HG03565 (cell line): ENCODE data around the gene LDLRAD2.

Experiments used
- ATAC-seq: cut with Tn5 transposase; IDR thresholded peaks from one replicate; pipeline ENCODE4 v1.9.1; 2021; ENCODE audit warnings: mild to moderate bottlenecking, moderate library complexity; ENCODE audit not compliant: unreplicated experiment

Gene LDLRAD2

DNA sequence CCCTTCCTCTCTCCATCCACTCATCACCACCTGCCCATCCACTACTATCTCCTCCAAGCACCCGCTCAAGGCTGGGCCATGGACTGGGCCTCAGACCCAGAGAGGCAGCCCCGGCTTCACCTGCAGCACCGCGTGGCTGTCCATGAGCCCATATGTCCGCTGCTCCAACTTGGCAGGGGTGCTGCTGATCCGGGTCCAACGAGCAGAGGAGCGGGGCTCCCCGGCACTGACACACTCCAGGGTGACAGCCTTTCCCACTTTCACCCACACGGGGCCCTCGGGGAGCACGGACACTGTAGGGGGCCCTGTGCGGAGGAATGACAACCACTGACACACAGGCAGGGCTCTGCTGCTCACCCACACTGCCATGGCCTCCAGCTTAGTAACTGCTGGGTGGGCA, 28.9 kb downstream of the LDLRAD2 start:
- no peak for ATAC-seq

GRCh38 chr1:21841852-21842466, 29.9 kb downstream of the LDLRAD2 start:
- no peak for ATAC-seq

DNA sequence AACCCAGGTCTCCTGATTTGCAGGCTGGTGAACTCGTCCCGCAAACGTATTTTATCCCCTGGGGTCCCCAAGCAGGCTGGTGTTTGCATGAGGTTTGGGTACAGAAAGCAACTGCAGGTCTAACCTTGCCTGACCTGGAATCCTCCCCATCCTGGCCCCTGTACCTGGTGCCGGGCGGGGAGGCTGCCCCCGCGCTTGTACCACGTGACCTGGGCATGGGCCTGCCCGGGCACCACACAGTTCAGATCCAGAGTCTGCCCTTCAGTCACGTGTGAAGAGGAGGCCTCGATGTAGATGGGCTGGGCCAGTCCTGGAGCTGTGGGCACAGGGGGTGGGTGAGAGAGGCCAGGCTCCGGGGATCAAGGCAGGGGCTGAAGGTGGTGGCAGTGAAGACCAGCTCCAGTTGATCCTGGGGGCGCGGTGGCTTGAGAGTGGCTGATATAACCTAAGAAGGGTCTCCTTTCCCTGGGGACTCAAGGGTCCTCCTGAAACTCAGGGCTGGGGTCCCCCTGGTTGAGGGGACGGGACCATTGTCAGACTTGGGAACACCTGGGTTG, 30.6 kb downstream of the LDLRAD2 start:
- no peak for ATAC-seq

- ATAC-seq = no peak
Measured at GRCh38 chr1:21843208-21843607, 31.1 kb downstream of the LDLRAD2 start.

DNA sequence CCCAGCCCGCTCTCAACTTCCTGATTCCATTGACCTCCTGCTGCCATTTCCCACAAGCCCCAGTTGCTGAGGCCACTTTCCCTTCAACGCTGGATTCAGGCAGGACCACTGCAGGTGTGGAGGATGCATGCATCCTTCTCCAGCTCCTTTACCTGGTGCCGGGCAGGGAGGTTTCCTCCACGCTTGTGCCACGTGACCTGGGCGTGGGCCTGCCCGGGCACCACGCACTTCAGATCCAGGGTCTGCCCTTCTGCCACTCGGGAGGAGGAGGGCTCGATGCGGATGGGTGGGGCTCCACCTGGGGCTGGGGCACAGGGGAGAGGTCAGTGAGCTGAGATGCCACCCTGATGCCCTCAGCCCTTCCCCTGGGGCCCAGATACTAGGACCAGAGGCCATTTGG, 31.9 kb downstream of the LDLRAD2 start:
- no peak for ATAC-seq

DNA sequence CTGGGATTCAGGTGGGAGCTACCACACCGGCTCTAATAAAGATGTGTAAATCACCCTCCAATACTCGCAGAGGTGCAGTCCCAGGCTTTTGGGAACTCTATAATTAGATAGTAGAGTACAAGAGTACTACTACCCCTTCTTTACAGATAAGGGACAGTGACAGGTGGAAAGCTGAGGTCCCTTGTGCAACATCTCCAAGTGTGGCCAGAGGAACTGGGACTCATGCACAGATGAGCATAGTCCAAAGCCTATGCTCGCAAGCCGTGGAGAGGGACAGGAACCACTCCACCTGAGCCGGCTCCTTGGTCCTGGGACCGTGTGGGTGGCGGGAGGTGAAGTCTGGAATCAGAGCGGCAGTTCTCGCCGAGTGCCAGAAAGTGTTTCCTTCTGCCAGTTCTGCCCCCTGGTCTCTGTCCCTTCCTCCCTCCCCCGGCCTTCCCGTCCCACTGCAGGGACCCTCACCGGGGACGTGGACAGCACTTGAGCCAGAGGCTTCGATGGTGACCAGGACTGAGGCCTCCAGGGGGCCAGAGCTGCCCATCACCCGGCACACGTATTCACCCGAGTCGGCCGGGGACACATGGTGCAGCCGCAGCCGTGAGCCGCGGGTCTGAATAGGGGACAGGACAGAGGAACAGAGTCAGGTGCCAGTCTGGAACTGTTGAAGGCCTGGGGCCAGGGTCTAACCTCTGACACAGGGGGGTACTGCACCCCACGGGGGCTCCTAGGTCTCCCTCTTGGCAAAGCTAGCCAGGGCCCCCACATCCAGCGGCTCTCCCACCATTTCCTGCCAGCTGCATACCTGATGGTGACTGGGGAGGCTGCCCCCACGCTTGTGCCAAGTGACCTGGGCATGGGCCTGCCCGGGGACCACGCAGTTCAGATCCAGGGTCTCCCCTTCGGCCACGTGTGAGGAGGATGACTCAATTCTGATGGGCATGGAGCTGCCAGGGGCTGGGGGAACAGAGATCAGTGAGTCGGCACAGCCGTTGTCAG, 33.9 kb downstream of the LDLRAD2 start:
- no peak for ATAC-seq

DNA sequence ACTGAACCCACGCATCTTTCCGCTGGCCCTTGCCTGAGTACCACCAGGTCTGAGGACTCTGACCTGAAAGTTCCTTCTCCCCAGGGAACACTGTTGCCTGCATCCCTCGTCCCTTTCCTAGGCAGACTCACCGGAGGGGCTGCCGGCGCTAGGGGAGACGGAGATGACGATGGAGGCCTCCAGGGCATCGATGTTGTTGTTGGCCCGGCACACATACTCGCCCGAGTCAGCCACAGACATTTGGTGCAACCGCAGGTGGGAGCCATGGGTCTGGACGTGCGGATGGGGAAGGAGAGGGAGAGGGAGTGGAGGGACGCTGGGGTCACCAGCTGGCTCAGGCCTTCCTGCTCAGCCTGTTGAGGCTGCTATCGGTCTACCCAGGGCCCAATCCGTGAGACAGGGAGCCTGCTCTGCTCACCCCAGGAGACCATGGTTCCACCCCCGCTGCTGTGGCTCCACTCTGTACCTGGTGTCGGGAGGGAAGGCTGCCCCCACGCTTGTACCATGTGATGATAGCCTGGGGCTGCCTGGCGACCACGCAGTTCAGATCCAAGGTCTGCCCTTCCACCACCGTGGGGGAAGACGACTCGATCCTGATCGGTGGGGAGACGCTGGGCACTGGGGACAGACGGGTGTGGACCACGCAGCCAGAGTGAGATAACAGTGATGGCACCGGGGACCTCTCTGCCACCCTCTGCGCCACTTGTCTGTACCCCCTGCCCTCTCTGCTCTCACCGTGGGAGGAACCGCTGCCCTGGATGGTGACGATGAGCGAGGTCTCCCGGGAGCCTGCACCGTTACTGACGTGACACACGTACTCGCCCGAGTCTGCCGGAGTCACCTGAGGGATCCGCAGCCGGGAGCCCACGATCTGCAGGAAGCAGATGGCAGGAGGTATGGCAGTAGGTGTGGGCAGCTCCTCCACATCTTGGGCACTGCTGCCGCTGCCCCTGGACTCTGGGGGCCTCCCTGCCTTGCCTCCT, 35.4 kb downstream of the LDLRAD2 start:
- no peak for ATAC-seq

- no peak for ATAC-seq
Measured at GRCh38 chr1:21848524-21849174, 36.6 kb downstream of the LDLRAD2 start.

GRCh38 chr1:21849909-21850576, 38.0 kb downstream of the LDLRAD2 start:
- ATAC-seq = no peak

GRCh38 chr1:21851430-21852250, 39.6 kb downstream of the LDLRAD2 start:
- no peak for ATAC-seq

GRCh38 chr1:21852282-21853130, 40.4 kb downstream of the LDLRAD2 start:
- ATAC-seq = no peak

DNA sequence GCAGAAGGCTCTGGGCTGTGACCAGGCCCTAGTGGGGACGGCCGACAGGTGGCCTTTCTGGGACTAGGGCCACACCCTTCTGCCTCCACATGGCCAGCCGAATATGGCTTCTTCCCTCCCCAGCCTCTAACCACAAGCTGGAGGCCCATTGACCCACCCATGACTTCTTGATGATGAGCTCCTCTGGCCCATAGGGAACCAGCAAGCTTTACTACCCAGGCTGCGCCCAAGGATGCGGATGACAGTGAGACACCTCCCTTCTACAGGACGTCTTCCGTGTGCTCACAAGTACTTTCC, 41.0 kb downstream of the LDLRAD2 start:
- ATAC-seq = no peak

DNA sequence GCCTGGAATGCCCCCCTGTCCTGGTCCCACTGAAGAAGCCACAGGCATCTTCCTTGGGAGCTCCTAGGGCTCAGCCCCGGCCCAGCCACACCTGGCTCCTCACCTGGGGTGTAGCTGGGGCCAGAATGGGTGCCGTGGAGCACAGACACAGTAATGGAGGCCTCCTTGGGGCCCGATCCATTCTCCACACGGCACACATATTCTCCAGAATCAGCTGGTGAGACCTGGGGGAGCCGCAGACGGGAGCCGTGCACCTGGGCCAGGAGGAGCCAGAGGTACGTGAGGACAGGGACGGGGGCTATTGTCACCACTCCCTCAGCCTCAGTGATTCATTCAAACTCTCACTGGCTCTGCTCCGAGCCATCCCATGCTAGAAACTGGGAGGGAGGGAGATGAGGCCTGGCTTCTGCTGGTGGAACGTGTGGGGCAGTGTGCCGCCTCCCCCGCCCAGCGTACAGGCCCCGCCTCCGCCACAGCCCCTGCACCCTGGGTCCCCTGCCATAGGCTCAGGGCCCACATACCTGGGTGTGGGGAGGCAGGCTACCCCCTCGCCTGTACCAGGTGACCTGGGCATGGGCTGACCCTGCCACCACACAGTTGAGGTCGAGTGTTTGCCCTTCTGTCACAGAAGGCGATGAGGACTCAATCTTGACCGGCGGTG, 42.2 kb downstream of the LDLRAD2 start:
- no peak for ATAC-seq

GRCh38 chr1:21854751-21855131, 42.7 kb downstream of the LDLRAD2 start:
- ATAC-seq = no peak

GRCh38 chr1:21855257-21856096, 43.4 kb downstream of the LDLRAD2 start:
- no peak for ATAC-seq

GRCh38 chr1:21857142-21857839, 45.2 kb downstream of the LDLRAD2 start:
- ATAC-seq = no peak
